Spleen (tissue), 11 donors: ENCODE measurements around the gene MGMT. TPM values are rescaled to one million over a fixed set of nuclear protein-coding genes. Genes with fewer than 3 reads are reported as not detected.

Experiments
- DNase-seq: peaks from one replicate; pipeline ENCODE4 v3.0.0-alpha.2; 2020
- H3K27ac ChIP-seq, 8 donors: fragments of 200-600 bp; sonication (generic) in 7 of 8; 1 replicate in 4 of 8; 2 replicates in 4 of 8; pipeline versions ENCODE4 v1.5.0 to v1.8.0; 2016 to 2021; ENCODE audit warnings: inconsistent platforms in 4 of 8, mild to moderate bottlenecking in 4 of 8, moderate library complexity in 1 of 8
- H3K27me3 ChIP-seq, 7 donors: fragments of 200-600 bp; sonication (generic) in 6 of 7; replicated peaks in 1 of 7; 1 replicate in 4 of 7; 2 replicates in 3 of 7; pipeline versions ENCODE4 v1.5.0 to v1.8.0; 2016 to 2021; ENCODE audit warnings: inconsistent platforms in 3 of 7, mild to moderate bottlenecking in 1 of 7
- H3K36me3 ChIP-seq, 6 donors: fragments of 200-600 bp; sonication (generic) in 5 of 6; 1 replicate in 4 of 6; 2 replicates in 2 of 6; pipeline versions ENCODE4 v1.5.0 to v1.8.0; 2016 to 2021; ENCODE audit warnings: inconsistent platforms in 2 of 6
- H3K4me1 ChIP-seq, 6 donors: fragments of 200-600 bp; sonication (generic) in 5 of 6; 1 replicate in 3 of 6; 2 replicates in 3 of 6; pipeline versions ENCODE4 v1.5.0 to v1.8.0; 2016 to 2021; ENCODE audit warnings: inconsistent platforms in 3 of 6
- H3K4me3 ChIP-seq, 8 donors: fragments of 200-600 bp; sonication (generic) in 7 of 8; 1 replicate in 4 of 8; 2 replicates in 4 of 8; pipeline versions ENCODE4 v1.5.0 to v1.8.0; 2016 to 2021; ENCODE audit warnings: inconsistent platforms in 4 of 8, mild to moderate bottlenecking in 4 of 8, moderate library complexity in 2 of 8
- H3K9me3 ChIP-seq, 8 donors: fragments of 200-600 bp; sonication (generic) in 7 of 8; 1 replicate in 4 of 8; 2 replicates in 4 of 8; pipeline versions ENCODE4 v1.5.0 to v1.8.0; 2016 to 2021; ENCODE audit warnings: inconsistent platforms in 4 of 8
- CTCF ChIP-seq, 11 experiments: fragments of 200-600 bp in 7 of 11; fragments of 450-650 bp in 4 of 11; sonication (generic) in 4 of 11; IDR thresholded peaks in 8 of 11; conservative IDR thresholded peaks in 3 of 11; 1 replicate in 7 of 11; 2 replicates in 4 of 11; pipeline versions ENCODE4 v1.4.0 to v1.8.0; 2016 to 2021; ENCODE audit warnings: antibody characterized with exemption in 11 of 11, inconsistent platforms in 4 of 11, mild to moderate bottlenecking in 1 of 11
- POLR2A ChIP-seq, 3 donors: fragments of 450-650 bp; IDR thresholded peaks; one replicate each; pipeline ENCODE4 v1.5.1; 2017; ENCODE audit warnings: antibody characterized with exemption in 3 of 3, mild to moderate bottlenecking in 1 of 3
- POLR2AphosphoS5 ChIP-seq, 3 donors: sonication (generic); formaldehyde crosslinking; IDR thresholded peaks; one replicate each; pipeline ENCODE4 v1.5.1; 2017; ENCODE audit warnings: antibody characterized with exemption in 3 of 3
- WGBS, 5 donors: extraction: QIAGEN DNeasy Blood & Tissue Kit in 3 of 5; methylation state at CpG; one replicate each; pipeline versions ENCODE4 v1.1.5 to v1.1.7; 2013 to 2018; 5-methylcytosine and 5-hydroxymethylcytosine counted together
- intact Hi-C: fragments of 100-400 bp; cut with DNase I; formaldehyde crosslinking; loops from one replicate; pipeline ENCODE4 v1.15.0; 2023; ENCODE audit warnings: low total_unique reads
- polyA plus RNA-seq, 3 donors: library from polyadenylated mRNA; stranded (reverse); fragments of 200-250 nt; gene quantifications; one replicate each; pipeline ENCODE4 v1.2.1, GENCODE V29; 2013
- total RNA-seq, 7 donors: library from RNA; depleted of rRNA in 3 of 7; stranded (reverse); fragments of >200 nt in 3 of 7; fragmentation: NEBNext Ultra II Directional in 4 of 7; extraction: Animal tissue kit (Norgen Biotek cat#: 25700) in 4 of 7; gene quantifications; one replicate each; pipeline versions ENCODE4 v1.1.0 to v1.2.1, GENCODE V29; 2016 to 2021
- donor health status: healthy with polysubstance abuse.
- donor health status: DM: no; HTN: no; CAD: no; lungs with moderate emphysema.
- donor health status: DM: no; HTN: no; CAD: no.
- donor health status: Bipolar disorder and iron deficiency.
- donor health status: healthy.
- donor health status: DM: no; HTN: no; CAD: no.
- donor health status: DM: yes; HTN: yes; CAD: no.

MGMT gene
- total and polyA plus RNA-seq, 10 donors = 14.3 to 33.4 (median 21.7) TPM

GRCh38 chr10:129518793-129519192 lies 51.8 kb downstream of the MGMT start:
- DNase-seq = no peak
- no peaks in the 10 kb centered on the region for H3K27me3 ChIP-seq

GRCh38 chr10:129520440-129521080 lies 53.5 kb downstream of the MGMT start:
- Histone ChIP-seq H3K27ac (no peak overlapping the region), H3K27me3 (no peaks in the 10 kb centered on the region), H3K4me1 (peaks cover 0 to 13% (median 0%) of the 10 kb centered on the region in 6 donors), H3K36me3 (peaks cover 0 to 6% (median 0%) of the 10 kb centered on the region in 6 donors), H3K9me3 (no peaks in the 10 kb centered on the region), H3K4me3 (no peak overlapping the region)
- 85 to 96% (median 95%) methylated on average over 15 to 26 of the region's 26 CpGs for WGBS, 5 donors
- TF ChIP-seq POLR2AphosphoS5 (IDR thresholded peaks at IDR 0.05) (no peak), CTCF (IDR thresholded peaks at IDR 0.05 in 8 of 11, conservative IDR thresholded peaks at IDR 0.05 in 3 of 11) (no peak), POLR2A (IDR thresholded peaks at IDR 0.05) (no peak)
- intact Hi-C loops = no loop called here
- no peak for DNase-seq

More at GRCh38 chr10:129518793-129519192, 51.8 kb downstream of the MGMT start:
- intact Hi-C loops = no loop called here
- peaks cover 0 to 6% (median 0%) of the 10 kb centered on the region in 6 donors for H3K36me3 ChIP-seq
- H3K9me3 ChIP-seq = no peaks in the 10 kb centered on the region
- H3K4me3 ChIP-seq = no peak overlapping the region
- no peak overlapping the region for H3K27ac ChIP-seq
- H3K4me1 ChIP-seq = peaks cover 0 to 24% (median 0%) of the 10 kb centered on the region in 6 donors
- WGBS, 5 donors = 64 to 72% (median 70%) methylated on average over 6 of the region's 6 CpGs
- TF ChIP-seq CTCF (IDR thresholded peaks at IDR 0.05 in 8 of 11, conservative IDR thresholded peaks at IDR 0.05 in 3 of 11) (no peak), POLR2AphosphoS5 (IDR thresholded peaks at IDR 0.05) (no peak), POLR2A (IDR thresholded peaks at IDR 0.05) (no peak)

GRCh38 chr10:129521161-129522025 lies 54.4 kb downstream of the MGMT start:
- Histone ChIP-seq H3K27me3 (no peaks in the 10 kb centered on the region), H3K9me3 (no peaks in the 10 kb centered on the region), H3K36me3 (peaks cover 0 to 8% (median 0%) of the 10 kb centered on the region in 6 donors), H3K4me1 (peaks cover 0 to 13% (median 0%) of the 10 kb centered on the region in 6 donors), H3K4me3 (no peak overlapping the region), H3K27ac (no peak overlapping the region)
- intact Hi-C loops = no loop called here
- 86 to 96% (median 95%) methylated on average over 14 to 22 of the region's 22 CpGs for WGBS, 5 donors
- no peak for DNase-seq
- TF ChIP-seq CTCF (IDR thresholded peaks at IDR 0.05 in 8 of 11, conservative IDR thresholded peaks at IDR 0.05 in 3 of 11) (no peak), POLR2AphosphoS5 (IDR thresholded peaks at IDR 0.05) (no peak), POLR2A (IDR thresholded peaks at IDR 0.05) (no peak)
